Endodermal cell (in vitro differentiated cells): ENCODE measurements around the gene IGIP. TPM values are rescaled to one million over a fixed set of nuclear protein-coding genes. Genes with fewer than 3 reads are reported as not detected.
"Not testable (repeated sequence)": the region's sequence is repeated elsewhere in the genome, so short reads cannot be mapped to it uniquely, and the experiment has no call there.

ENCODE experiments used
- DNase-seq: peaks from one replicate; pipeline ENCODE4 v3.0.0-alpha.2; 2017
- H3K27ac ChIP-seq: 2 replicates; pipeline ENCODE4 v1.5.1; 2013; ENCODE audit warnings: mild to moderate bottlenecking, low read depth, low read length, moderate library complexity
- H3K27me3 ChIP-seq: 2 replicates; pipeline ENCODE4 v1.6.1; 2013; ENCODE audit warnings: mild to moderate bottlenecking, low read length, moderate library complexity; ENCODE audit not compliant: insufficient read depth, control insufficient read depth, poor library complexity, severe bottlenecking
- H3K36me3 ChIP-seq: 2 replicates; pipeline ENCODE4 v1.7.0; 2013; ENCODE audit warnings: mild to moderate bottlenecking, low read length, moderate library complexity; ENCODE audit not compliant: control insufficient read depth, insufficient read depth
- H3K4me1 ChIP-seq: one replicate; pipeline ENCODE4 v1.7.0; 2013; ENCODE audit warnings: low read length; ENCODE audit not compliant: control insufficient read depth, insufficient read depth
- H3K4me3 ChIP-seq: 2 replicates; pipeline ENCODE4 v1.5.1; 2013; ENCODE audit warnings: mild to moderate bottlenecking, low read length, moderate library complexity
- H3K9ac ChIP-seq: 2 replicates; pipeline ENCODE4 v1.6.1; 2013; ENCODE audit warnings: mild to moderate bottlenecking, low read length, moderate library complexity; ENCODE audit not compliant: poor library complexity, severe bottlenecking; ENCODE audit errors: extremely low read depth
- H3K9me3 ChIP-seq: 2 replicates; pipeline ENCODE4 v1.6.1; 2013; ENCODE audit warnings: mild to moderate bottlenecking, low read length, moderate library complexity; ENCODE audit not compliant: control insufficient read depth
- H3K27ac Mint-ChIP-seq: 2 replicates; pipeline ENCODE4 v1.8.0; 2020; ENCODE audit warnings: mixed read lengths
- H3K27me3 Mint-ChIP-seq: 2 replicates; pipeline ENCODE4 v1.8.0; 2021; ENCODE audit warnings: mild to moderate bottlenecking, mixed read lengths; ENCODE audit not compliant: insufficient read depth
- H3K36me3 Mint-ChIP-seq: 2 replicates; pipeline ENCODE4 v1.8.0; 2020; ENCODE audit warnings: low read depth, mixed read lengths
- H3K4me1 Mint-ChIP-seq: 2 replicates; pipeline ENCODE4 v1.8.0; 2020; ENCODE audit warnings: mixed read lengths
- H3K4me3 Mint-ChIP-seq: 2 replicates; pipeline ENCODE4 v1.8.0; 2020; ENCODE audit warnings: mild to moderate bottlenecking, moderate library complexity, mixed read lengths
- H3K9me3 Mint-ChIP-seq: 2 replicates; pipeline ENCODE4 v1.8.0; 2020; ENCODE audit warnings: mild to moderate bottlenecking, mixed read lengths
- CTCF ChIP-seq: fragments of 200-600 bp; sonication (generic); conservative IDR thresholded peaks from 2 replicates; pipeline ENCODE4 v1.5.0; 2021; ENCODE audit warnings: antibody characterized with exemption, mild to moderate bottlenecking
- WGBS, 2 experiments: methylation state at CpG; one replicate each; pipeline versions ENCODE4 v1.1.5 to v1.1.7; 2013; ENCODE audit warnings: missing lambda C conversion rate in 2 of 2, mixed read lengths in 1 of 2; ENCODE audit not compliant: insufficient coverage in 1 of 2, insufficient read length in 1 of 2; 5-methylcytosine and 5-hydroxymethylcytosine counted together
- total RNA-seq, 2 donors: library from RNA; stranded (reverse); fragmentation: NEBNext Ultra II Directional in 1 of 2; extraction: Animal tissue kit (Norgen Biotek cat#: 25700) in 1 of 2; gene quantifications; 2 replicates in 1 of 2; 3 replicates in 1 of 2; pipeline ENCODE4 v1.2.1, GENCODE V29; 2021

IGIP gene
- total RNA-seq, 2 donors from 2014 or later: 2.0 to 2.5 TPM

- Mint-ChIP-seq H3K27me3 (peaks cover 15% of the 10 kb centered on the region), H3K9me3 (no peaks in the 10 kb centered on the region), H3K4me3 (no peak overlapping the region), H3K4me1 (peaks cover 16% of the 10 kb centered on the region), H3K36me3 (no peaks in the 10 kb centered on the region), H3K27ac (no peak overlapping the region)
- Histone ChIP-seq H3K4me3 (no peak overlapping the region), H3K27me3 (peaks cover 4% of the 10 kb centered on the region), H3K27ac (no peak overlapping the region), H3K4me1 (no peaks in the 10 kb centered on the region), H3K9me3 (no peaks in the 10 kb centered on the region), H3K36me3 (no peaks in the 10 kb centered on the region), H3K9ac (no peak overlapping the region)
- DNase-seq: no peak
- WGBS, 2 experiments: 74 to 76% methylated on average over 6 to 7 of the region's 7 CpGs
- TF ChIP-seq CTCF: no peak
These were observed 27.5 kb downstream of the IGIP start for GRCh38 chr5:140153255-140153654.

DNA sequence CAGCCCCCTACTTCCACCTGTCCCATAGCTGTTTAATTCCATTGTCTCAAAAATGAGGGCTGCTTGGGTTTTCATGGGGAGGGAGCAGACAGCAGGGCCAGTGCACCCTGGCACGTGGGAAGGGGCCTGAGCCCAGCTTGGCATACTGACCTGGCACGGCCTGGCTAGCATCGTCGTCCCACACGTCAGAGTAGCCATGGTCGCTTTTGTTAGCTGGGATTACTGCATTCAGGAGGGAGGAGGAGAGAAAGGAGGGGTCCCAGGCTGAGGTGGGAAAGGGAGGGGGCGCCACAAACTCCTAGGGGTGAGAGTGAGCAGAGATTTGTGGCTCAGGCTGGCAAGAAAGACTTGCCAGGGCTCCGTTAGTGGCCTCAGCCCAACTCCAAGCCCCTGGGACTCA is 28.2 kb downstream of the IGIP start:
- H3K27ac ChIP-seq: no peak overlapping the region
- TF ChIP-seq CTCF: no peak

DNA sequence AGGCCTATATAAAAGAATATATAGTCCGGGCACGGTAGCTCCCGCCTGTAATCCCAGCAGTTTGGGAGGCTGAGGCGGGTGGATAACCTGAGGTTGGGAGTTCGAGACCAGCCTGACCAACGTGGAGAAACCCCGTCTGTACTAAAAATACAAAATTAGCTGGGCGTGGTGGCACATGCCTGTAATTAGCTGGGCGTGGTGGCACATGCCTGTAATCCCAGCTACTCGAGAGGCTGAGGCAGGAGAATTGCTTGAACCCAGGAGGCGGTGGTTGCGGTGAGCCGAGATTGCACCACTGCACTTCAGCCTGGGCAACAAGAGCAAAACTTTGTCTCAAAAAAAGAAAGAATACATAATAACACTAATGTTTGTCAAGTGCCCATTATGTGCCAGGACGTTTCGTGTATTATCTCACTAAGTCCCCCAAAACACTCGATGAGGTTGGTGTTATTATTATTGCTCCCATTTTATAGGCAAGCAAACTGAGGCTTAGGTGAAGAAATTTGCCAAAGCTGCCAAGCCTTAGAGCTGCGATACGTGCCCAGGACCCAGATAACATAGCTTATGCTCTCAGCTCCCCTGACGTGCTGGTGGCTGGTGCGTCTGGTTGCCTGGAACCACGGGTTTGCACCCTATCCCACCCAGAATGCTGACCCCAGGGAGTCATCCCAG is 29.1 kb downstream of the IGIP start:
- H3K4me3 Mint-ChIP-seq, H3K36me3 Mint-ChIP-seq, H3K36me3 ChIP-seq, H3K27ac ChIP-seq, H3K27me3 ChIP-seq, H3K4me1 ChIP-seq, H3K4me3 ChIP-seq, H3K9ac ChIP-seq, H3K9me3 ChIP-seq, DNase-seq, H3K9me3 Mint-ChIP-seq, H3K27ac Mint-ChIP-seq: not testable (repeated sequence)
- whole genome bisulfite sequencing, 2 experiments: 93 to 94% methylated on average over 18 to 21 of the region's 21 CpGs
- H3K4me1 Mint-ChIP-seq: peaks cover 16% of the 10 kb centered on the region
- peaks cover 14% of the 10 kb centered on the region for H3K27me3 Mint-ChIP-seq

More for the DNA sequence above, 28.2 kb downstream of the IGIP start:
- DNase-seq: no peak
- 10 to 58% methylated on average over 2 to 8 of the region's 8 CpGs for whole genome bisulfite sequencing, 2 experiments
- no peaks in the 10 kb centered on the region for H3K36me3 Mint-ChIP-seq
- Histone ChIP-seq H3K36me3 (no peaks in the 10 kb centered on the region), H3K27me3 (no peaks in the 10 kb centered on the region), H3K9ac (no peak overlapping the region), H3K4me1 (no peaks in the 10 kb centered on the region), H3K9me3 (no peaks in the 10 kb centered on the region), H3K4me3 (no peak overlapping the region)
- H3K27ac Mint-ChIP-seq: no peak overlapping the region
- peaks cover 16% of the 10 kb centered on the region for H3K4me1 Mint-ChIP-seq
- H3K4me3 Mint-ChIP-seq: no peak overlapping the region
- no peaks in the 10 kb centered on the region for H3K9me3 Mint-ChIP-seq
- H3K27me3 Mint-ChIP-seq: peaks cover 14% of the 10 kb centered on the region
